GM12801 (cell line): ENCODE results near the gene EMILIN1.

ENCODE experiments used
- TF ChIP-seq, protein P1 (sequence below): IDR thresholded peaks from one replicate; pipeline ENCODE4 v1.5.1; 2011; ENCODE audit warnings: control low read depth; ENCODE audit not compliant: insufficient read length; ENCODE audit errors: extremely low read depth

The EMILIN1 gene

DNA sequence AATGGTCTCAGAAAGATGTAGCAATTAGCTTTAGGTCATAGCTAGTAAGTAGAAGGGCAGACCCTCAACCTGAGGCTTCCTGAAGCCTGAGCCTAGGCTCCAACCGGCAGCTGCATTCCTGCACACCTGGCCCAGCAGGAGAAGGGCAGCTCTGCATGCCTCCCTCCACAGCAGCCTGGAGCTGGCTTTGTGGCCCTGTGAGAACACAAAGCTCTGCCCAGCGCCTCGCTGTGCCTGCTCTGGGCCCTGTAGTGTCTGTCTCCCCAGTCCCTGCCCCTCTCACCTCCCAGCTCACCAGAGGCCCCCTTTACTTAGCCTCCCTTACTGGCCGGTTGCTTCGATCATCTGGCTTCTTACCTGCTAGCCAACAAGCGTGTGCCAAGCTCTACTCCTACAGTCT is 39.0 kb upstream of the EMILIN1 start:
- TF ChIP-seq, protein P1, sequence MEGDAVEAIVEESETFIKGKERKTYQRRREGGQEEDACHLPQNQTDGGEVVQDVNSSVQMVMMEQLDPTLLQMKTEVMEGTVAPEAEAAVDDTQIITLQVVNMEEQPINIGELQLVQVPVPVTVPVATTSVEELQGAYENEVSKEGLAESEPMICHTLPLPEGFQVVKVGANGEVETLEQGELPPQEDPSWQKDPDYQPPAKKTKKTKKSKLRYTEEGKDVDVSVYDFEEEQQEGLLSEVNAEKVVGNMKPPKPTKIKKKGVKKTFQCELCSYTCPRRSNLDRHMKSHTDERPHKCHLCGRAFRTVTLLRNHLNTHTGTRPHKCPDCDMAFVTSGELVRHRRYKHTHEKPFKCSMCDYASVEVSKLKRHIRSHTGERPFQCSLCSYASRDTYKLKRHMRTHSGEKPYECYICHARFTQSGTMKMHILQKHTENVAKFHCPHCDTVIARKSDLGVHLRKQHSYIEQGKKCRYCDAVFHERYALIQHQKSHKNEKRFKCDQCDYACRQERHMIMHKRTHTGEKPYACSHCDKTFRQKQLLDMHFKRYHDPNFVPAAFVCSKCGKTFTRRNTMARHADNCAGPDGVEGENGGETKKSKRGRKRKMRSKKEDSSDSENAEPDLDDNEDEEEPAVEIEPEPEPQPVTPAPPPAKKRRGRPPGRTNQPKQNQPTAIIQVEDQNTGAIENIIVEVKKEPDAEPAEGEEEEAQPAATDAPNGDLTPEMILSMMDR = no peak

DNA sequence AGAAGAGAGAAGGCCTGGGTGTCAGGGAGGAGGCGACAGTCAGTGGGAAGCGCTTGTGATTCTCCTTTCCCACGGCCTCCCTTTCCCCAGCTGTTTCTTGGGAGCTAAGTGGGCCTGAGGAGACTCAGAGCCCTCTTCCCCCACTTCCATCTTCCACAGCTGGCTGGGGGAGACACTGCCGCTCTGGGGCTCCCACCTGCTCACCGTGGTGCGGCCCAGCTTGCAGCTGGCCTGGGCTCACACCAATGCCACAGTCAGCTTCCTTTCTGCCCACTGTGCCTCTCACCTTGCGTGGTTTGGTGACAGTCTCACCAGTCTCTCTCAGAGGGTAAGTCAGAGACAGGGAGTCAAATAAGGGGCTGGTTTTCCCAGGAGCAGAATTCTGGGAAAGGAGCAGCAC is 38.5 kb upstream of the EMILIN1 start:
- TF ChIP-seq, protein P1 = no peak

DNA sequence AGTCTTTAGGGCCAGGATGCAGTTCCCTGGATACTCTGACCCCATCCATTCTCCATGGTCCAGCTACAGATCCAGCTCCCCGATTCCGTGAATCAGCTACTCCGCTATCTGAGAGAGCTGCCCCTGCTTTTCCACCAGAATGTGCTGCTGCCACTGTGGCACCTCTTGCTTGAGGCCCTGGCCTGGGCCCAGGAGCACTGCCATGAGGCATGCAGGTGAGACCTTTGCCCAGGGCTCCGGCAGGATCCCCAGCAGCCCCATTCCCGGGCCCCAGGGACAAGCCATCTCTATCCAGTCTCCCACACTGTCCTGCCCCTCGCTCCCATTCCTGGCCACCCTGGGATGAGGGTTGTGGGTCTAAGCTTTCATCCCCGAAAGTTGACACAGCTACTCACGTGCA is 38.1 kb upstream of the EMILIN1 start:
- TF ChIP-seq, protein P1 = no peak

DNA sequence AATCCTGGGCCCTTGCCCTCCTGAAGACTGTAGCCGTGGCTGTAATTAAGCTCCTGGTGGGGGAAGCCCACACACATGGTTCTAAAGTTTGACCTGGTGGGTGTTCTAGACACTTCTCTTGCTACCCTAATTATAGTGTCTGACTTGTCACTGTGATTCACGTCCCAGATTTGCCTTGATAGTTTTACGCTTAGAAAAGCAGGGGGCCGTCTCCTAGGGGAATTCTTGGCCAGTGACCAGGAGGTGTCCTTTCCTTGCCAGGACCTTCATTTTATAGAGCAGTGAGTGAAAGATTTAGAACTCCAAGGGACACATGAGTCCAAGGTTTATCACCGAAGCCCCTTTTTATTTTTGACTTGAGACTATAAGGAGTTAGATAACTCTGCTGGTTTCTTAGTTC is 36.7 kb upstream of the EMILIN1 start:
- TF ChIP-seq, protein P1 = no peak

DNA sequence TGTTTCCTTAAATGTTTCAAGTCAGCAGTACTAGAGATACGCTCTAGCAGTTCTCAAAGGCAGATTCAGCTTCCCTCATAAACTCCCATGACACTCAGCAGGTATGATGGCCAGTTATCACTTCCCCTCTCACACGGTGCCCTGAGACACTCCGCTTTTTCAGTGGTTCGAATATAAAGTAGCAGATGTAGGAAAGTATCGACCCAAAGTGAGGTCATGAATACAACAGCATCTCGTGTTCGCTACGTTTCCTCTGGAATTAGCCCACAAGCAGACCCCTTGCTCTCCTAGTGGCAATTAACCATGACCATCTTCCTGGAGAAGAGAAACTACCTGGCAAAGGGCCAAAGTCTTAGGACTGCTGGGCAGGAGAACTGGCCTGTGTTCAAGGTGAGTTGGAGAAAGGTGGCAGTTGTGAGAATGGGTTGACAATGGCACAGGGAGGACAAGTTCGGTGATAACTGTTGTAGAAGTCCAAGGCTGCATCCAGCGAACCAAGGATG is 36.2 kb upstream of the EMILIN1 start:
- TF ChIP-seq, protein P1 = no peak

DNA sequence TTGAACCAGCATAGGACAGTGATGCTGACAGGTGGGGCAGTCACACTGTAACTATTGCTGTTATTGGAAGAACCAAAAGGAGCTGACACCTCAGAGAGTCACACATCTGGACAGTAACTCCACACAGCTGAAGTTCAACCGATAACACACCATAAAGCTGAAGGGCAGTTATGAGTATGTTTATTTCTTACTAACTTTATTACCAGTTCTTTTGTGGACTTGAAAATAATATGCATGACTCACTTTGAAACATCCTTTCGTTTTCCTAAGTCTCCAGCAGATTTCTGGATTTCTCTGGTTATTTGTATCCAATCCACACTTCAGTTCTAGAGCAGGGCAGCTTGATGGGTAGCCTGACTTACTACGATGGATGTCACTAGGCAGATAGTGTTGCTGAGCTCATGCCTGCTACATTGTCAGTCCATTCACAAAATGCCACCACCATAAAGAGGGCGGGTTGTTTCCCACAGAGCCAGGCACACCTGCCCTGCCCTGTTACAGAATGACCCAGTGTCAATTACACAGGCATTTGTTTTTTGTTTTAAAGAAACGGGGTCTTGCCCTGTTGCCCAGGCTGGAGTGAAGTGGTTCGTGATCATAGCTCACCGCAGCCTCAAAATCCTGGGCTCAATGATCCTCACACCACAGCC is 35.3 kb upstream of the EMILIN1 start:
- TF ChIP-seq, protein P1 = no peak

DNA sequence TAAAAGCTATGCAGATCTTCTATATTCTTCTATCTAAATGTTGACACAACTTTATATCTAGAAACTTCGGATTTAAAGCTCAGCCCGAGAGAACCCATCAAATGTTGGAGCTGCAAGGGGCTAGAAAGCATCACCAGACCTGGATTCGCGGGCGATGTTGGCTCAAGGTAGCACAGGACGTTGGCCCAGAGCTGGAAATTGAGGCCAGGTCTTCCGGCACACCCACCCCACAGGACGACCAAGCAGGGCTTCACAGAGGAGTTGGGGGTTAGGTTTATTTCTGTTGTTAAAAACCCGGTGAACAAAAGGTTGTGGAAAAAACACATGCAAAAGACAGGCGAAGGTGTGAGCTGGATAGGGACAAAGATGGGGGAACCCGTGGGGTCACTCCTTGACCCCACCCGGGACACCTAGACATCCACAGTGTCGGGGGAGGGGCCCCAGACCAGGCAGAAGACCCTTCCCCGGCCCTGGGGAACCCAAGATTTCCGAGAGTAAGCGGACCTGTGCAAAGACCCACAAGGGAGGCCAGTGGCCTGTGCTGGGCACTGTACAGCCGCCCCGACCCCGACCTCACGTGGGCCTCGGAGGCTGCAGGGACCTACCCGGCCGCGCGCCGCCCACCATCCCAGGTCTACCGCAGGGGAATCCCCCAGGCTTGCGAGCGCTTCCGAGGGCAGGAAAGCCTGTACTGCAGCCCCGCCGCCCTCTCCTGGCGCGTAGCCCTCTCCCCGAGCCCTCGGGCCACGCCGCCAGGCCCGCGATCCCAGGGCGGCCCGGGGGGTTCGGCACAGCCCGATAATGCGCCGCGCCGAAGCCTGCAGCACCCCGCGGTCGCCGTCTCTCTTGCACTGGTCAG is 28.8 kb upstream of the EMILIN1 start:
- TF ChIP-seq, protein P1 = no peak
